Left colon (tissue), 2 donors: ENCODE data around the gene WDR48. TPM values are rescaled to one million over a fixed set of nuclear protein-coding genes. Genes with fewer than 3 reads are reported as not detected.
"Not testable (repeated sequence)": the region's sequence is repeated elsewhere in the genome, so short reads cannot be mapped to it uniquely, and the experiment has no call there.

Experiments used
- ATAC-seq: fragments of 200-7000 bp; cut with Tn5 transposase; one replicate; pipeline ENCODE4 v1.9.1; 2020; ENCODE audit warnings: mild to moderate bottlenecking, moderate library complexity
- DNase-seq, 2 donors: peaks; one replicate each; pipeline ENCODE4 v3.0.0-alpha.2; 2020
- intact Hi-C, 2 donors: fragments of 100-400 bp; cut with DNase I in 1 of 2; cut with micrococcal nuclease in 1 of 2; formaldehyde crosslinking; loops; one replicate each; pipeline versions ENCODE4 v1.11.2 to v1.14.0; 2022; cut with DNase I, micrococcal nuclease
- total RNA-seq, 2 donors: library from RNA; stranded (reverse); fragmentation: NEBNext Ultra II Directional; extraction: Animal tissue kit (Norgen Biotek cat#: 25700); gene quantifications; one replicate each; pipeline ENCODE4 v1.2.1, GENCODE V29; 2021
- donor health status: DM: no; HTN: no; CAD: no.
- donor health status: DM: yes; HTN: yes; CAD: no.

The WDR48 gene
- total RNA-seq, 2 donors from 2014 or later: 21.6 to 32.9 TPM

- DNase-seq: no peak
- intact Hi-C loops: no loop called here
- no peak for ATAC-seq
These were observed 4.3 kb downstream of the WDR48 start for GRCh38 chr3:39056151-39056550.

DNA sequence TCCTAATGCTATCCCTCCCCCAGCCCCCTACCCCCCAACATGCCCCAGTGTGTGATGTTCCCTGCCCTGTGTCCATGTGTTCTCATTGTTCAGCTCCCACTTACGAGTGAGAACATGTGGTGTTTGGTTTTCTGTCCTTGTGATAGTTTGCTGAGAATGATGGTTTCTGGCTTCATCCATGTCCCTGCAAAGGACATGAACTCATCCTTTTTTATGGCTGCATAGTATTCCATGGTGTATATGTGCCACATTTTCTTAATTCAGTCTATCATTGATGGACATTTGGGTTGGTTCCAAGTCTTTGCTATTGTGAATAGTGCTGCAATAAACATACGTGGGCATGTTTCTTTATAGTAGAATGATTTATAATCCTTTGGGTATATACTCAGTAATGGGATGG is 9.4 kb downstream of the WDR48 start:
- ATAC-seq, DNase-seq: not testable (repeated sequence)
- intact Hi-C loops: loop anchor here in 1 of 2 donors (5.0 kb wide), 1 partner anchor 41 kb away; no protein-coding TSS in a partner anchor

- intact Hi-C loops: loop anchor here in 1 of 2 donors (5.0 kb wide), 1 partner anchor 40 kb away; no protein-coding TSS in a partner anchor
- ATAC-seq (peak; percentile 75), DNase-seq (peak in 1 of 2 donors; percentile 23)
These were observed 10.4 kb downstream of the WDR48 start for GRCh38 chr3:39062180-39062579.

- ATAC-seq: no peak
- intact Hi-C loops: loop anchor here in 1 of 2 donors (5.0 kb wide), 1 partner anchor 39 kb away; no protein-coding TSS in a partner anchor
- DNase-seq: no peak
These were observed 11.3 kb downstream of the WDR48 start for GRCh38 chr3:39063143-39063542.

GRCh38 chr3:39064646-39065045 is 12.8 kb downstream of the WDR48 start:
- ATAC-seq (no peak), DNase-seq (no peak)
- intact Hi-C loops: loop anchor here in 1 of 2 donors (5.0 kb wide), 1 partner anchor 38 kb away; no protein-coding TSS in a partner anchor

GRCh38 chr3:39065197-39065596 is 13.4 kb downstream of the WDR48 start:
- peak in 1 of 2 donors; percentile 37 for DNase-seq
- intact Hi-C loops: no loop called here
- ATAC-seq: peak; percentile 82

DNA sequence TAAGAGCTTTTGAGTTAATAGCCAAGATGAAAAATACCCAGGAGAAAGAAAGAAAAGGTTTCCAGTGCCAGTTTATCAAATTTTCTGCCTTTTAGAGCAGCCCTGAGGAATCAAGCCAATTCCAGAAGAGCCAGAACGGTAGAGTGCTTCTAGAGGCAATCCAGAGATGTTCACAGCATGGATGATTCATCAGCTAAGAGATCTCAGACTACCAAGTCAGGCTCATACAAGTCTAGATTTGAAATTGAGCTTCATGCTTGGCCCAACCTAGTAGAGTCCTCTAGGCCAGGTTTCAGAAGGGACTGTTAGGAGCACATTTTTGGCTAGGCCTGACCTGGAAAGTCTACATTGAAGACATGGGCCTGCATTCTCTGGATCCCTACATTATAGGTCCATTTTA is 15.5 kb downstream of the WDR48 start:
- intact Hi-C loops: no loop called here

DNA sequence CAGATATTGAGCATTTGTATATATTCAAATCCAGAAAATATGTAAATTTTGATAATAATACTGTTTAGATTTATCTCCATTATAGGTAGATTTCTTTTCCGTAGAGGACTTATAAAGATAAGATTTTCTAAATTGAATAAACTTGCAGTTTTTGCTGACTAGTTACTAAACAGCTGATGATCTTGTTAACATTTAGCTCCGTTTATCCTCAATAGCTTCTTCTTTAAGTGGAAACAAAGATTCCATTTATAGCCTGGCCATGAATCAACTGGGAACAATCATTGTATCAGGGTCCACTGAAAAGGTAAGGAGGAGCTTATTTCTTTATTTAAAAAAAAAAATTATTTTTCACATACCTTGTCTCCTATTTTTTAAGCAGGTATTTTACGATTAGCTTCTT is 16.7 kb downstream of the WDR48 start:
- ATAC-seq (no peak), DNase-seq (no peak)
- intact Hi-C loops: no loop called here

More for the DNA sequence above, 15.5 kb downstream of the WDR48 start:
- ATAC-seq (no peak), DNase-seq (no peak)

DNA sequence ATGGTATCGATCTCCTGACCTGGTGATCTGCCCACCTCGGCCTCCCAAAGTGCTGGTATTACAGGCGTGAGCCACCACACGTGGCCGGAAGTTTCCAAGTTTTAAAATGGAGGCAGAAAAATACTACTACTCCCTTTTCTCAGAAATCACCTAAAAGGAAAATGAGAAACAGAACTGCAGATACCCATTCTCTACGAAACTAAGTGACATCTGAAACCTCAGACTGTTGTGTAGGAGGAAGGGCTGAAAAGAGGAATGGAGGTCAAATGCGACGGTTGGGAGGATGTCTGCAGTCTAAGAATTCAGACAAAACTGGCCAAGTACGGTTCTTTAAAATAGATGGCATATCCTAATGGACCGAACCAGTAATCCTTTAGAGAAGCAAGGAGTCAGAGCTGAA is 24.1 kb downstream of the WDR48 start:
- ATAC-seq: no peak
- no peak for DNase-seq
- intact Hi-C loops: no loop called here

DNA sequence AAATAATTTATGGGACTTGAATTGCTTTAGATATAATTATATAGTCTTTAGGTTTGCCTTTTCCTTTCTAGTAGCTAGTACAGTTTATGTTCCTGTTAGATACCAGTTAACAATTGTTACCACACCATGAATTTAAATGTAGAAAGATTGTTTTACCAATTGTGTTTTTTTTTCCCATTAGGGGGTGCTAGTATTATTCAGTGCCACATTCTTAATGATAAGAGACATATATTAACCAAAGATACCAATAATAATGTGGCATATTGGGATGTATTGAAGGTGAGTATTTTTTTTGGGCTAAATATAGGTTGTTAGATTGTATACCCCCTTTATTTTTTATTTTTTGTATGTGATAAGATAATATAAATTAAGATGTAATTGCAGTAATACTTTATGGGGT is 27.7 kb downstream of the WDR48 start:
- DNase-seq (no peak), ATAC-seq (no peak)
- intact Hi-C loops: no loop called here

DNA sequence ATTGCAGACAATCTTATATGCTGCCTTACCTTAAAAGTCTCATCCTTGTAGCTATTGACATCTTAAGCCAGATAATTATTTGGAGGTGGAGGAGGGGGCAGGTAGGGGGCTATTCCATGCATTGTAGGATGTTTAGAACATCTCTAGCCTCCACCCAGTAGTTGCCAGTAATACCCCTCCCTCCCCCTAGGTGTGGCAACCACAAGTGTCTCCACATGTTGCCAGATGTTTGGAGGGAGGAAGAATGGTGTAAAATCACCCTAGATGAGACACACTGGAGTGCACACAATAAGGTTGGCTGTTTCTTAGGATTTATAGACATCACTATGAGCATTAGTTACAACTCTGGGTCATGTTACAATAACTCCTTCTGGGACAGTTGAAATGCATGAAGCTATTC is 28.2 kb downstream of the WDR48 start:
- ATAC-seq (no peak), DNase-seq (no peak)
- intact Hi-C loops: no loop called here

- DNase-seq (no peak), ATAC-seq (no peak)
- intact Hi-C loops: no loop called here
These were observed 31.0 kb downstream of the WDR48 start for GRCh38 chr3:39082666-39083313.

DNA sequence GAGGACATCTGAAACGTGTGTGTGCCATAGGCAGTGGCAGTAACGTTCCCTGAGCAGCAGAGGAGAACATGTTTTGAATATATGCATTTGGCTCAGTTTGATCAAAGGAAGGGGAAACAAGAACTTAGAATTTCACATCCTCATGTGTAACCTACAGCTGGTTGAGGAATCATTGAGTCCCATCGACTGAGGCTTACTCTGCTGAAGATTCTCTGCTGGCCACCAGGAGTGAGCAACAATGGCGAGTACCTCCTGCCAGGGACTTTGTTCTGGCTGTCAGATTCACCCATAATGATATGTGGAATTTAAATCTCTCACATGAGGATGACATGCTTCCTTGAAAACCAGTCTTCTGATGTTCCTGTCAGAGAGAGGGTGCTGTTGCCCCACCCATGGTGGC is 34.3 kb downstream of the WDR48 start:
- DNase-seq (no peak), ATAC-seq (peak; percentile 25)
- intact Hi-C loops: no loop called here

GRCh38 chr3:39088456-39088855 is 36.6 kb downstream of the WDR48 start:
- intact Hi-C loops: no loop called here
- no peak for DNase-seq
- no peak for ATAC-seq

DNA sequence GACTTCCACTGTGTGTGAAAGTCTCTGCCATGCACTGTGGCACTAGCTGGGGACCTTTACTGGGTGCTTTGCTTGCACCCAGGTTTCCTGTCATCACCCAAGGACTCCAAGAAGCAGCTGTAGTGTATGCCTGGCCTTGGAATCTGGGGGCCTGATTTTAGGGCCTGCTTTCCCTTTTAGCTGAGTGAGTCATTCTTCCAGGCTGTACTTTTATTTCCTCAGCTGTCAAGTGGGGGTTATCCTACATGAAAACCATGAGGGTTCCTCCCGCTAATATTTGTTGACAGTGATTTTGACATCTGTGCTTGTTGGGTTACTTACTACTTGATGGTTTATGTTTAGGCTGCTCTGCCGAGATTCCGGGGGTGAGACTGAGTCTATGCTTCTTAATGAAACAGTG is 37.1 kb downstream of the WDR48 start:
- no peak for ATAC-seq
- DNase-seq: no peak
- intact Hi-C loops: no loop called here

DNA sequence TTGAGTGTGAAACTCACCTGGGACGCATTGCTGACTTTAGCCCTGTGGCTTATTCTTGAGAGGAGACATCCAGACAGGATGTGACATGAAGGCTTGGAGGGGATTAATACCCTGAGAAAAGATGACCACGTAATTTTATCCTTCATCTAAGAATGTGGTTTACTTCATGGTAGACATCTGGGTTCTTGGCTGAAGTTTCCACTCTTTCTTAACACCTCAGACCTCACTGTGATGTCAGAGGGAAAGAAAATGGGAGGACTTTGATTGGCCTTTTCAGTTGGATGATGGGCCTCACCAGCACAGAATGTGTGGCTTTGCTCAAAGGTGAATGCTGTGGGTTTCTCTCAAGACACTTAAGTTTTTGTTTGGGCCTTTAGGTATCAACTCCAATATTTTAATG is 39.1 kb downstream of the WDR48 start:
- no peak for ATAC-seq

DNA sequence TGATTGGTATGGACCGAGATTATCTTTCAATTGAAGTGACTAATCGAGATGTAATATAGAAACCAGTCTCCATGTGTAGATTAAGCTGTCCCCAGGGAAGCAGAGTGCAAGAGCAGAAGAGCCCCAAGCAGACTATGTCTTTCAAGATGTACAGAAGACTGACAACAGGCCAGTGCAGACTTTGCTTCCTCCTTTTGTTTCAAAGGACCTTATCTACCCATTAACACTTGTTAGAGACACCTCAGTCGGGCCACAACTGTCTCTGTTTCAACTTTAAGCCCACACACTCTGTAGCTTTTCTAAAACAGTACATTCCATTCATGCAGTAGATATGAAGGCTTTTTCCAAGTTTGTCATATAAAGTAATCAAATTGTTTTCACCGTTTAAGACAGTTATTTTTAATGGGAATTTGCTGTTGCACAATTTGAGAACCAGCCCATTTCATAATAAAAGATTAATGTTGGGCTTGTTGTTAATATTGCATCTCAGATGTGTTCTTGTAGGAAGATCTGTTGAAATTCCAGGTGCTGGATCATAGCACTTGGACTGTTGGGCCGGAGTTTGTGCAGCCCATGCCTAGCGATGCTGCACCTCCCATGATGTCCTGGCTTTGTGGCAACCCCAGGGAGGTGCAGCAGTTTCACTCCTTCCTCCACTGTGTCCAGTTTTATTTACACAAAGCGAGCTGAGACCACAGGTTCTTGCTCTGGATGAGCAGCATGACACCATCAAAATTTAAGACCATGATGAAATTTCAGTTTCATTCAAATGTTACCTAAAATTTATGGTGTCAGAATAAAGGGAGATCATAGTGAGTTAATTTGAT is 43.2 kb downstream of the WDR48 start:
- DNase-seq (no peak), ATAC-seq (no peak)
- intact Hi-C loops: no loop called here

More for the DNA sequence above, 39.1 kb downstream of the WDR48 start:
- intact Hi-C loops: no loop called here
- no peak for DNase-seq

GRCh38 chr3:39095778-39096177 is 44.0 kb downstream of the WDR48 start:
- intact Hi-C loops: no loop called here
- DNase-seq (no peak), ATAC-seq (no peak)

- peak; percentile 19 for ATAC-seq
- intact Hi-C loops: no loop called here
- no peak for DNase-seq
These were observed 45.0 kb downstream of the WDR48 start for GRCh38 chr3:39096775-39097174.
